ENCODE results near the gene WIPF3. TPM values are rescaled to one million over a fixed set of nuclear protein-coding genes. Genes with fewer than 3 reads are reported as not detected.

Gene WIPF3
- total RNA-seq, 2 donors from 2014 or later: 3.0 to 85.9 TPM

DNA sequence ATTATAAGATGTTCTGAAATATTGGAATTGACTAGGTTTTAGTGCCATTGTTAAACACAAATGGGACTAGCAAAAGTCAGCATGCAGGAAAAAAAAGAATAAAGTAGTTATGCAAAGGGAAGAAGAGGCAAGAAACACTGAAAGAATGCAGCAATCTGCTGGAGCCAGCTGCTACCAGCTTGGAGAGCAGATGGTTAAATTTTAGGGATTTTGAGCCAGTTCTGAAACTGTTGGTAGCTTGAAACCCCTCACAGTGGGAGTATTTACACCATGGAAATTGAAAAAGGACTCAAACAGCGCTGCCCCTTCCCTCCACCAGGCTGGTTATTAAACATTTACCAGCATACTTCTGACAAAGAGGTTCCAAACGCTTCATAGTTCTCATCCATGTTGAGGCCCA, 142.3 kb downstream of the WIPF3 start:
- intact Hi-C loops (cut with DNase I): no loop called here
- Histone ChIP-seq H3K36me3 (no peaks in the 10 kb centered on the region), H3K4me1 (replicated peaks) (no peaks in the 10 kb centered on the region), H3K27ac (no peak overlapping the region), H3K9me3 (no peaks in the 10 kb centered on the region), H3K4me3 (no peak overlapping the region), H3K27me3 (replicated peaks; ENCODE audit: insufficient read depth) (no peaks in the 10 kb centered on the region)
- TF ChIP-seq POLR2AphosphoS5 (IDR thresholded peaks at IDR 0.05): no peak
- TF ChIP-seq POLR2A (IDR thresholded peaks at IDR 0.05): no peak
- TF ChIP-seq, protein P1, sequence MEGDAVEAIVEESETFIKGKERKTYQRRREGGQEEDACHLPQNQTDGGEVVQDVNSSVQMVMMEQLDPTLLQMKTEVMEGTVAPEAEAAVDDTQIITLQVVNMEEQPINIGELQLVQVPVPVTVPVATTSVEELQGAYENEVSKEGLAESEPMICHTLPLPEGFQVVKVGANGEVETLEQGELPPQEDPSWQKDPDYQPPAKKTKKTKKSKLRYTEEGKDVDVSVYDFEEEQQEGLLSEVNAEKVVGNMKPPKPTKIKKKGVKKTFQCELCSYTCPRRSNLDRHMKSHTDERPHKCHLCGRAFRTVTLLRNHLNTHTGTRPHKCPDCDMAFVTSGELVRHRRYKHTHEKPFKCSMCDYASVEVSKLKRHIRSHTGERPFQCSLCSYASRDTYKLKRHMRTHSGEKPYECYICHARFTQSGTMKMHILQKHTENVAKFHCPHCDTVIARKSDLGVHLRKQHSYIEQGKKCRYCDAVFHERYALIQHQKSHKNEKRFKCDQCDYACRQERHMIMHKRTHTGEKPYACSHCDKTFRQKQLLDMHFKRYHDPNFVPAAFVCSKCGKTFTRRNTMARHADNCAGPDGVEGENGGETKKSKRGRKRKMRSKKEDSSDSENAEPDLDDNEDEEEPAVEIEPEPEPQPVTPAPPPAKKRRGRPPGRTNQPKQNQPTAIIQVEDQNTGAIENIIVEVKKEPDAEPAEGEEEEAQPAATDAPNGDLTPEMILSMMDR (IDR thresholded peaks at IDR 0.05): no peak
- DNase-seq (ENCODE audit: low spot score): no peak
- 81% methylated on average over 2 of the region's 2 CpGs for WGBS

DNA sequence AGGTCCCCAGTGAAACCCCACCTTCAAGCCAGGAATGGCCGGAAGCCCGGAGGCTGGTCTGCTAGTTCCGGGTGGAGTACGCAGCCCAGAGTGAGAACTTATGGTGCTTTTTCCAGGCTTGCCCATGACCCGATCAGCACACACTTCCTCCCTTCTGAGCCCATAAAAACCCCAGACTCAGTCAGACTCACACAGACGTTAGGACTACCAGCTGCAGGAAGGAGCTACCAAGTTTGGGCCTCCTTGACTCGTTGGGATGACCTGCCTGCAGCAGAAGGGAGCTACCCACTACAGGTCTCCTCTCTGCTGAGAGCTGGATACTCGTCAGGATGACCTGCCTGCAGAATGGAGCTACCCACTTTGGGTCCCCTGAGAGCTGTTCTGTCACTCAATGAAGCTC, 144.2 kb downstream of the WIPF3 start:
- WGBS: 96% methylated on average over 8 of the region's 8 CpGs
- no peaks in the 10 kb centered on the region for H3K4me1 ChIP-seq (replicated peaks)
- no peak overlapping the region for H3K27ac ChIP-seq
- intact Hi-C loops (cut with DNase I): no loop called here
- no peak for TF ChIP-seq POLR2A (IDR thresholded peaks at IDR 0.05)
- TF ChIP-seq POLR2AphosphoS5 (IDR thresholded peaks at IDR 0.05): no peak
- TF ChIP-seq, protein P1 (IDR thresholded peaks at IDR 0.05): no peak
- no peaks in the 10 kb centered on the region for H3K36me3 ChIP-seq
- no peak overlapping the region for H3K4me3 ChIP-seq
- no peaks in the 10 kb centered on the region for H3K27me3 ChIP-seq (replicated peaks; ENCODE audit: insufficient read depth)
- DNase-seq (ENCODE audit: low spot score): no peak
- no peaks in the 10 kb centered on the region for H3K9me3 ChIP-seq

DNA sequence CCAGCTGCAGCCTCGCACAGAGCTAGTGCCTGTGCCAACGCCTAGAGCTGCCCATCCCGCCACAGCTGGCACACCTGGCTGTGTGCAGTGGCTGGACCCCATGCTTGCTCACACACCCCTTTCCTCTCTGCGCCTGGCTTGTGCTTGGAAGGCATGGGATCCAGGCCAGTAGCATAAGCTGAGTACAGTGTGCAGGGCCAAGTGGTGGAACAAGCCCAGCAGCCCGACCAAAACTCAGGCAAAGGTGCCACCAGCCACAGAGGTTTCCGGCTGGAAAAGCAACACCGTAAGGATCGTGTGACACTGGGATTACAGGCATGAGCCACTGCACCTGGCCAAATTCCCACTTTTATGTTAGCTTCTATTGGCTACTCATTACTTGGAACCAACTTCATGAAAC, 144.9 kb downstream of the WIPF3 start:
- no peak for TF ChIP-seq POLR2AphosphoS5 (IDR thresholded peaks at IDR 0.05)
- no peak for TF ChIP-seq POLR2A (IDR thresholded peaks at IDR 0.05)
- TF ChIP-seq, protein P1 (IDR thresholded peaks at IDR 0.05): no peak
- no peaks in the 10 kb centered on the region for H3K9me3 ChIP-seq
- H3K36me3 ChIP-seq: no peaks in the 10 kb centered on the region
- H3K27ac ChIP-seq: no peak overlapping the region
- no peaks in the 10 kb centered on the region for H3K4me1 ChIP-seq (replicated peaks)
- no peaks in the 10 kb centered on the region for H3K27me3 ChIP-seq (replicated peaks; ENCODE audit: insufficient read depth)
- H3K4me3 ChIP-seq: no peak overlapping the region
- WGBS: 95% methylated on average over 8 of the region's 8 CpGs
- DNase-seq (ENCODE audit: low spot score): no peak
- intact Hi-C loops (cut with DNase I): no loop called here

DNA sequence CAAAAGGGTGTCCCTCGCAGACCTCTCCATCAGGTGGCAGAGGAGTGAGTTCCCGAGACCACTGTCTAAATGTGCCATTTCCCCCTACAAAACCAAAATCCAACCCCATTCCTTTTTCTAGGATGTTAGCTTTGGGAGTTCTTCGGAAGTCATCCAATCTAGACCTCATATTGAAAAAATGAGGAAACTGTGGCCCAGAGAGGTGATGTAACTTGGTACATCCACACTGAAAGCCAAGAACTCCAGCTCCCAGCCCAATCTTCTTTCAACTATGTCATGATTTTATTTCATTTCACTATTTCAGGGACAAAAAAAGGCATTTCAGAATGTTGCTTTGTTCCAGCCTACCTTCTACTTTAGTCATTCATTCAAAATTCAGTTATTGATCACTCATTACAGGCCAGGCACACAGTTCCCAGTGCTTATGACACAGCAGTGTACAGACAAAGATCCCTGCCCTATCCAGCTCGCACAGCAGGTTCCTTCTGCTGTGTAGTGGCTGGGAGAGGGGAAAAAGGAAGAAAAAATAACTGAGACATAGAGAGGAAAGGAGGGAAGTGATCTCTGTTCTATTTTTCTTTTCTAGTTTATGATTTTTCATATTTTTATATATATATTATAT, 147.5 kb downstream of the WIPF3 start:
- Histone ChIP-seq H3K36me3 (no peaks in the 10 kb centered on the region), H3K27ac (no peak overlapping the region), H3K27me3 (replicated peaks; ENCODE audit: insufficient read depth) (no peaks in the 10 kb centered on the region), H3K9me3 (no peaks in the 10 kb centered on the region), H3K4me3 (no peak overlapping the region), H3K4me1 (replicated peaks) (no peaks in the 10 kb centered on the region)
- no peak for DNase-seq (ENCODE audit: low spot score)
- no peak for TF ChIP-seq POLR2A (IDR thresholded peaks at IDR 0.05)
- TF ChIP-seq, protein P1 (IDR thresholded peaks at IDR 0.05): no peak
- no peak for TF ChIP-seq POLR2AphosphoS5 (IDR thresholded peaks at IDR 0.05)
- intact Hi-C loops (cut with DNase I): no loop called here
- WGBS: 88% methylated on average over 4 of the region's 4 CpGs

DNA sequence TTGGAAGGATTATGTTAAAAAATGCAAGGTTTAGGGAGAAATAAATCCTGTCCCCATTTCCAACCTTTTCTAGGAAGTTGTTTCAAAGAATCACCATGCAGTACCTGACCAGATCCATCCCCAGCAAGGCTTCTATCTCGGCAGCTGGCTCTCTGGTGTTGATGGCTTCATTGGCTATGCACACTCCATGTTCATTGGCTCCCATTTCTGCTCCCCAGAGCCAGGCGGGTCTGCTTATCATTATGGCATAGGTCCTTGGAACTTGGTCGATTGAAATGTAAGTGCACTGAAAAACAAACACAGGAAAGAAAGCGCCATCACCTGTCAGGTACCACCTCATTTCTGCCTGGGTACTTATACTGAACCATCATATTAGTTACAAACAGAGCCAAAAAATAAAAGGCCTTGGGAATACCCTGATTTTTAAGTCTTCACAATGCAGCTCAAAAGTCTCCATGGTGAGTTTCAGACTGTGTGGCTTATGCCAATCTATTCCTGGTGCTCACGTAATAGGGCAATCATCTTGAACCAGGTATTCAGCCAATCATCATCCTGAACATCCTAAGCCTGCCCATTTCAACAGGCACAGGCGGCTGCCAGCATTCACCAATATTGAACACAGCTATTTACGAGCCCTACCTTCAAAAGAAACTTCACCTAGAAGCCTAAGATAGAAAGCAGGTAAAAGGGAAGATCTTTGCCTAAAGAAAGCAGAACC, 148.9 kb downstream of the WIPF3 start:
- no peaks in the 10 kb centered on the region for H3K27me3 ChIP-seq (replicated peaks; ENCODE audit: insufficient read depth)
- WGBS: 89% methylated on average over 7 of the region's 7 CpGs
- intact Hi-C loops (cut with DNase I): no loop called here
- H3K27ac ChIP-seq: no peak overlapping the region
- no peaks in the 10 kb centered on the region for H3K4me1 ChIP-seq (replicated peaks)
- H3K9me3 ChIP-seq: no peaks in the 10 kb centered on the region
- TF ChIP-seq POLR2A (IDR thresholded peaks at IDR 0.05) (no peak), POLR2AphosphoS5 (IDR thresholded peaks at IDR 0.05) (no peak)
- TF ChIP-seq, protein P1 (IDR thresholded peaks at IDR 0.05): no peak
- H3K36me3 ChIP-seq: no peaks in the 10 kb centered on the region
- no peak for DNase-seq (ENCODE audit: low spot score)
- H3K4me3 ChIP-seq: no peak overlapping the region
